ENCODE measurements around the gene MYH14. TPM values are rescaled to one million over a fixed set of nuclear protein-coding genes. Genes with fewer than 3 reads are reported as not detected.

Gene MYH14
- total RNA-seq, 1 donor from 2014 or later = 23.8 TPM

DNA sequence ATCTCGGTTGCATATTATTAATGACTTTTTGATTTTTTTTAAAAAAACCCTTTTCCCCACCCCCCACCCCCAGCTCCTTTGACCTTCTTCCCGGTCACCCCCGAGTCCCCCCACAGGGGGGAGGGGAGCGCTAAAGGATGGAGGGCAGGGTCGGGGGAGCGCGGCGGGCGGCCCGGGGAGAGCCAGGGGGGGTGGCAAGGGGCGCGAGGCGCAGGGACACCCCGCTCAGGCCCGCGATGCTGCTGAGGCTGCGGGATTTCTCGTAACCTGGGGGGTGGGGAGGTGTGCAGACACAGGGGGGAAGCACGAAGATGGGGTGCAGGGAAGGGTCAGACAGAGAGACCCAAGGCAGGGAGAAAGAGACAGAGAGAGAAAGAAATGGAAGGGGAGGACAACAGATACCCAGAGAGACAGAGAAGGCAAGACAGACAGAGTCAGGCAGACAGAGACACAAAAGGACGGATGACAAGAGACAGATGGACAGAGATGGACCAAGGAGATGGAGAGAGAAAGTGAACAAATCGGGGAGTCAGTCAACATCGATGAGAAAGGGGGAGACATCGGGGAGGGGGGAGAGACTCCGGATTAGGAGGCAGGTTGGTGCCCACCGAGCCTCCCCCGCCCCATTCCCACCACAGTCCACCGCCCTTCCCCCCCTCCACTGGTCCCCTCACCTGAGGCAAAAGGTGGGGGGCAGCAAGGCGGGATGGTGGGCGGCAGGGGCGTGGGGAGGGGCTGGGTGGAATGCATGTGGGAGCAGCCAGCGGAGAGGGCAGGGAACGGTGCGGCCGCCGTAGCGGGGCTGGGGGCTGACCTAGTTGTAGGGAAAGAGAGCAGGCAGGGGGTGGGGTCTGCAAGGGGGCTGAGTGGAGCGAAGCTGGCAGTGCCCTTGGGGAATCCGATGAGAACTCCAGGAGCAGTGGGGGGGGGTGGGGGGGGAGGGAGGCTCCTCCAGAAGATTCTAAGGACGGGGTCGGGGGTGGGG lies 111.6 kb downstream of the MYH14 start:
- DNase-seq (ENCODE audit: low read depth) = no peak
- no peak overlapping the region for H3K4me3 ChIP-seq (ENCODE audit: low read depth, low read length)
- TF ChIP-seq, protein P1, sequence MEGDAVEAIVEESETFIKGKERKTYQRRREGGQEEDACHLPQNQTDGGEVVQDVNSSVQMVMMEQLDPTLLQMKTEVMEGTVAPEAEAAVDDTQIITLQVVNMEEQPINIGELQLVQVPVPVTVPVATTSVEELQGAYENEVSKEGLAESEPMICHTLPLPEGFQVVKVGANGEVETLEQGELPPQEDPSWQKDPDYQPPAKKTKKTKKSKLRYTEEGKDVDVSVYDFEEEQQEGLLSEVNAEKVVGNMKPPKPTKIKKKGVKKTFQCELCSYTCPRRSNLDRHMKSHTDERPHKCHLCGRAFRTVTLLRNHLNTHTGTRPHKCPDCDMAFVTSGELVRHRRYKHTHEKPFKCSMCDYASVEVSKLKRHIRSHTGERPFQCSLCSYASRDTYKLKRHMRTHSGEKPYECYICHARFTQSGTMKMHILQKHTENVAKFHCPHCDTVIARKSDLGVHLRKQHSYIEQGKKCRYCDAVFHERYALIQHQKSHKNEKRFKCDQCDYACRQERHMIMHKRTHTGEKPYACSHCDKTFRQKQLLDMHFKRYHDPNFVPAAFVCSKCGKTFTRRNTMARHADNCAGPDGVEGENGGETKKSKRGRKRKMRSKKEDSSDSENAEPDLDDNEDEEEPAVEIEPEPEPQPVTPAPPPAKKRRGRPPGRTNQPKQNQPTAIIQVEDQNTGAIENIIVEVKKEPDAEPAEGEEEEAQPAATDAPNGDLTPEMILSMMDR (conservative IDR thresholded peaks at IDR 0.05; ENCODE audit: low read depth, low read length) = no peak

DNA sequence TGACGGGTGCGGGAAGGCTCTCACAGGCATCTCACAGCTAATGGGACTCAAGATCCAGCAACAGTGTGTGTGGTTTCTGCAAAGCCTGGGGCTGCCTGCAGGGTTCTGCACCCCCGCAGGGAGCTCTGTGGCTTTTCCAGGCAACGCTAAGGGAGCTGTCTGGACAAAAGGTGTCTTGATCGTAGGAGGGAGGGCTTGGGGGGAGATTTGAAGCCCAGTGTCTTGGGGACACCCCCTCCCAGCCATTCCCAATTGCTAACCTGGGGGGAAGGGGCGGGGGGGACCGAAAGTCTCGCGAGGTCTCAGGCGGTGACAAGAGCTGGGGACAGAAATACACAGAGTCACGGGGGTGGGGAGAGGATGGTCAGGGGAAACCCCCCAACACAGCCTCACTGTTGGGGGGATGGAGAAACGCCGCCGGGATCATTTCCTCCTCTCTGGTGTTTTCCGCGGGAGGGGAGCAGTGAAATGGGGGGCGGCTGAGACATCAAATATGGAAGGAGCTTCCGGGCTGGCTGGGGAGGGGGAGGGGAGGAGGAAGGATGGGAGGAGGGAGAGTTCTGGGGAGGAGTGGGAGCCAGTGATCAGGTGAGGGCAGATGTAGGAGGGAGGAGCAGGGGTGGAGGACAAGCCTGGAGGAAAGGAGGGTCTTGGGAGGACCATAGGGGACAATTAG lies 112.5 kb downstream of the MYH14 start:
- DNase-seq (ENCODE audit: low read depth) = no peak
- H3K4me3 ChIP-seq (ENCODE audit: low read depth, low read length) = no peak overlapping the region
- TF ChIP-seq, protein P1 (conservative IDR thresholded peaks at IDR 0.05; ENCODE audit: low read depth, low read length) = peak; percentile 12

DNA sequence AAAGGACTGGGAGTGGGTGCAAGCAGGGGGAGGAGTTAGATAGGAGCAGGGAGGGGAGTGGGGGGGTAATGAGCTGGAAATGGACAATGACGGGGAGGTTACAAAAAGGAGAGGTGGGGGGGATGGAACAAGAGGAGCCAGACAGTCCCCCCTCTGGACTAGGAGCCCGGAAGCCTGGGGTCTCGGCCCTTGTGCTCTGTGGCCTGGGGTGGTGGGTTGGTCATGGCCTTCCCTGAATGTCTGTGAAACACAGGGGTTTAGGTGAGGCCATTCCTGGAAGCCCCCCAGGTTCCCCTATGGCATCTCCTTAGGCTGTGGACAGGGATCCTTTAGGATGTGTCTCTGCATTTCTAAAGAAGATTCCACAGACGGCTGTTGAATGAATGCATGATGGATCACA lies 113.7 kb downstream of the MYH14 start:
- H3K4me3 ChIP-seq (ENCODE audit: low read depth, low read length) = no peak overlapping the region
- DNase-seq (ENCODE audit: low read depth) = no peak
- TF ChIP-seq, protein P1 (conservative IDR thresholded peaks at IDR 0.05; ENCODE audit: low read depth, low read length) = no peak

DNA sequence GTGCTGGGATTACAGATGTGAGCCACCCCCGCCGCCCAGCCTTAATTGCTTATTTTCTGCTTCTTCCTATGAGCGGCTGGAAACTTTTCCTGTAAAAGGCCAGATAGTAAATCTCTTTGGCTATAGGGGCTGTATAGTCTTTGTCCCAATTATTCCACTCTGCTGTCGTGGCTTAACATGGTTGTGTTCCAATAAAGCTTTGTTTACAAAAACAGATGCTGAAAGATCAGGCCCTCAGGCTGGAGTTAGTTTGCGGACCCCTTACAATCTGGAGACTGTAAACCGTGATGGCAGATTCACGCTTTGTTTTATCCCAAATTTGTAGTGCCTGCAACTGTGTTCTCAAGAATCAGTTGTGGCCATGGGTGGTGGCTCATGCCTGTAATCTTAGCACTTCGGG lies 115.0 kb downstream of the MYH14 start:
- no peak for DNase-seq (ENCODE audit: low read depth)
- TF ChIP-seq, protein P1 (conservative IDR thresholded peaks at IDR 0.05; ENCODE audit: low read depth, low read length) = no peak
- no peak overlapping the region for H3K4me3 ChIP-seq (ENCODE audit: low read depth, low read length)

DNA sequence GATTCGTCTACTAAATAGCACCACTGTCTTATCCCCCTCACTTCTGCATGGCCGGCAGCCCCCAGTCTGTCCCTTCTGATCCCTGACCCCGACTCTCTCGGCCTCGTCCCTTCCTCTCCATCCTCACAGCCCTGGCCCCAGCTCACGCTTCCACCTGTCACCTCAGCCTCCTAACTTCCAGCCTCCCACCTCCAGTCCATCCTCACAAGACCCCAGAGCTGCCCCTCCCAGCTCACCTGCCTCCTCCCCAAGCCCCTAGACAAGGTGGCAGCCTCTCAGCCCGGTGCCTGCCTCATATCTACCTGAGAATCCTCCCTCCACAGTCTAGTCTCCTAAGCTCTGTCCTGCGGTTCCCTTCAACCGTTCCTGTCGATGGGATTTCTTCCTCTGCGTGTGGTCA lies 115.7 kb downstream of the MYH14 start:
- DNase-seq (ENCODE audit: low read depth) = no peak
- H3K4me3 ChIP-seq (ENCODE audit: low read depth, low read length) = no peak overlapping the region
- TF ChIP-seq, protein P1 (conservative IDR thresholded peaks at IDR 0.05; ENCODE audit: low read depth, low read length) = no peak

DNA sequence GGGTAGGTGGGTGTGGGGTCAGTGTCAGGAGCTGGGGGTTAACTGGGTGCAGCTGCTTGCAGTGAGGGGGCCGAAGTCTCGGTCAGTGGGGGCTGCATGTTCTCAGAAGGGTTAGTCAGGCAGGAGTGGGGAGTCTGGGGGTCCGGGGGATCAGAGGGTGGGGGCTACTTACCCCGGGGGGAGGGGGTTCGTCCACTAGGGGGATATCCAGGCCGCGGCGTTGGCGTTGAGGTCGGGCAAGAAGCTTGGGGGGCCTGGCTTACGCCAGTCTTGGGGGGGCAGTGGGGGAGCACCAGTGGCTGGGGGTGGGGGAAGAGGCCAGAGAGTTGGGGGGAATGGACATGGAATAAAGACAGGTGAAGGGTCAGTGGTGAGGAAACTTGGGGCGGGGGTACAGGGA lies 116.6 kb downstream of the MYH14 start:
- DNase-seq (ENCODE audit: low read depth) = no peak
- TF ChIP-seq, protein P1 (conservative IDR thresholded peaks at IDR 0.05; ENCODE audit: low read depth, low read length) = no peak
- no peak overlapping the region for H3K4me3 ChIP-seq (ENCODE audit: low read depth, low read length)

Measured in epithelial cell of proximal tubule (primary cell).